Cardiac muscle cell (in vitro differentiated cells and primary cell): ENCODE results near the gene CHRNB4. TPM values are rescaled to one million over a fixed set of nuclear protein-coding genes. Genes with fewer than 3 reads are reported as not detected.

ENCODE experiments used
- DNase-seq, 2 donors: peaks; one replicate each; pipeline versions ENCODE4 v3.0.0 to v3.0.0-alpha.2; 2010 to 2017; ENCODE audit warnings: low read depth in 1 of 2, low spot score in 1 of 2
- H3K27ac ChIP-seq: fragments of 200-600 bp; sonication (generic); 2 replicates; pipeline ENCODE4 v1.5.1; 2016
- H3K27me3 ChIP-seq: fragments of 200-600 bp; sonication (generic); 2 replicates; pipeline ENCODE4 v1.6.0; 2016; ENCODE audit warnings: control low read depth
- H3K36me3 ChIP-seq: fragments of 200-600 bp; sonication (generic); 2 replicates; pipeline ENCODE4 v1.5.1; 2016; ENCODE audit warnings: control low read depth
- H3K4me1 ChIP-seq: fragments of 200-600 bp; sonication (generic); 2 replicates; pipeline ENCODE4 v1.8.1; 2017; ENCODE audit warnings: low read depth, mild to moderate bottlenecking, mixed run types
- H3K4me3 ChIP-seq: fragments of 200-600 bp; sonication (generic); 2 replicates; pipeline ENCODE4 v1.5.1; 2016; ENCODE audit warnings: mild to moderate bottlenecking
- H3K9me3 ChIP-seq: fragments of 200-600 bp; sonication (generic); 2 replicates; pipeline ENCODE4 v1.5.1; 2017; ENCODE audit warnings: low read depth, mild to moderate bottlenecking, control low read depth
- CTCF ChIP-seq: IDR thresholded peaks from 2 replicates; pipeline ENCODE4 v1.5.1; 2012; ENCODE audit warnings: low read depth, mild to moderate bottlenecking, low read length
- polyA plus RNA-seq: library from polyadenylated mRNA; unstranded; fragments of >200 nt; fragmentation: Nextera tagmentation; extraction: Ambion mirVana; gene quantifications from 2 replicates; pipeline ENCODE4 v1.2.1, GENCODE V29; 2016
- total RNA-seq: library from RNA; depleted of rRNA; stranded (reverse); fragments of >200 nt; gene quantifications from 2 replicates; pipeline ENCODE4 v1.2.3, GENCODE V29; 2016

Gene CHRNB4
- total and polyA plus RNA-seq, 2 experiments from 2014 or later: 0.57 TPM; not detected in 1

- no peak for TF ChIP-seq CTCF
- H3K27ac ChIP-seq: no peak overlapping the region
- no peaks in the 10 kb centered on the region for H3K27me3 ChIP-seq
- no peaks in the 10 kb centered on the region for H3K36me3 ChIP-seq
- H3K9me3 ChIP-seq: no peaks in the 10 kb centered on the region
- H3K4me3 ChIP-seq: no peak overlapping the region
- peaks cover 2% of the 10 kb centered on the region for H3K4me1 ChIP-seq
- DNase-seq: no peak
Observed at GRCh38 chr15:78682693-78683410, 41.8 kb upstream of the CHRNB4 start.

- no peak for TF ChIP-seq CTCF
- H3K36me3 ChIP-seq: no peaks in the 10 kb centered on the region
- no peaks in the 10 kb centered on the region for H3K9me3 ChIP-seq
- no peak for DNase-seq
- no peak overlapping the region for H3K27ac ChIP-seq
- H3K4me3 ChIP-seq: no peak overlapping the region
- peaks cover 5% of the 10 kb centered on the region for H3K4me1 ChIP-seq
- no peaks in the 10 kb centered on the region for H3K27me3 ChIP-seq
Observed at GRCh38 chr15:78682004-78682651, 41.1 kb upstream of the CHRNB4 start.

- H3K27me3 ChIP-seq: no peaks in the 10 kb centered on the region
- peaks cover 5% of the 10 kb centered on the region for H3K4me1 ChIP-seq
- no peak for TF ChIP-seq CTCF
- no peaks in the 10 kb centered on the region for H3K9me3 ChIP-seq
- no peak for DNase-seq
- H3K4me3 ChIP-seq: no peak overlapping the region
- no peak overlapping the region for H3K27ac ChIP-seq
- no peaks in the 10 kb centered on the region for H3K36me3 ChIP-seq
Observed at GRCh38 chr15:78681281-78682003, 40.4 kb upstream of the CHRNB4 start.

- no peaks in the 10 kb centered on the region for H3K27me3 ChIP-seq
- TF ChIP-seq CTCF: no peak
- no peaks in the 10 kb centered on the region for H3K36me3 ChIP-seq
- H3K27ac ChIP-seq: no peak overlapping the region
- H3K9me3 ChIP-seq: no peaks in the 10 kb centered on the region
- DNase-seq: no peak
- no peak overlapping the region for H3K4me3 ChIP-seq
- peaks cover 5% of the 10 kb centered on the region for H3K4me1 ChIP-seq
Observed at GRCh38 chr15:78680431-78681075, 39.5 kb upstream of the CHRNB4 start.

- Histone ChIP-seq H3K4me1 (peaks cover 5% of the 10 kb centered on the region), H3K36me3 (no peaks in the 10 kb centered on the region), H3K9me3 (no peaks in the 10 kb centered on the region), H3K27me3 (no peaks in the 10 kb centered on the region), H3K27ac (no peak overlapping the region), H3K4me3 (no peak overlapping the region)
- DNase-seq: no peak
- TF ChIP-seq CTCF: no peak
Observed at GRCh38 chr15:78679089-78679511, 38.1 kb upstream of the CHRNB4 start.
